ENCODE results near the gene AGPAT4.

The AGPAT4 gene

GRCh38 chr6:161281092-161281491 is 7.2 kb upstream of the AGPAT4 start:
- no peak for DNase-seq

- no peak for DNase-seq
Observed at GRCh38 chr6:161279677-161280415, 6.0 kb upstream of the AGPAT4 start.

GRCh38 chr6:161276605-161277155 is 2.8 kb upstream of the AGPAT4 start:
- no peak for DNase-seq

- DNase-seq = no peak
Observed at GRCh38 chr6:161274898-161275297, 1.0 kb upstream of the AGPAT4 start.

GRCh38 chr6:161274488-161274858 is 612 bp upstream of the AGPAT4 start:
- DNase-seq = no peak

GRCh38 chr6:161273274-161273751 is 548 bp downstream of the AGPAT4 start:
- no peak for DNase-seq

- DNase-seq = no peak
Observed at GRCh38 chr6:161272635-161273273, 1.1 kb downstream of the AGPAT4 start.

- DNase-seq = no peak
Observed at GRCh38 chr6:161271343-161272030, 2.4 kb downstream of the AGPAT4 start.

- DNase-seq = no peak
Observed at GRCh38 chr6:161270116-161270515, 3.7 kb downstream of the AGPAT4 start.

- no peak for DNase-seq
Observed at GRCh38 chr6:161269310-161269709, 4.6 kb downstream of the AGPAT4 start.

- no peak for DNase-seq
Observed at GRCh38 chr6:161268531-161269210, 5.2 kb downstream of the AGPAT4 start.

- no peak for DNase-seq
Observed at GRCh38 chr6:161266513-161267230, 7.2 kb downstream of the AGPAT4 start.

GRCh38 chr6:161265975-161266374 is 7.9 kb downstream of the AGPAT4 start:
- DNase-seq = no peak

- no peak for DNase-seq
Observed at GRCh38 chr6:161265554-161265953, 8.3 kb downstream of the AGPAT4 start.

- no peak for DNase-seq
Observed at GRCh38 chr6:161264181-161264580, 9.7 kb downstream of the AGPAT4 start.

GRCh38 chr6:161261816-161262215 is 12.0 kb downstream of the AGPAT4 start:
- no peak for DNase-seq

- DNase-seq = no peak
Observed at GRCh38 chr6:161261325-161261724, 12.5 kb downstream of the AGPAT4 start.

GRCh38 chr6:161259302-161259701 is 14.6 kb downstream of the AGPAT4 start:
- DNase-seq = no peak

GRCh38 chr6:161257793-161258457 is 15.9 kb downstream of the AGPAT4 start:
- DNase-seq = no peak

- no peak for DNase-seq
Observed at GRCh38 chr6:161256407-161256806, 17.5 kb downstream of the AGPAT4 start.

GRCh38 chr6:161255518-161255917 is 18.3 kb downstream of the AGPAT4 start:
- DNase-seq = no peak

Measured in GOT3 (cell line).